B cell (primary cell): Measurements from ENCODE around the gene C7orf25. TPM values are rescaled to one million over a fixed set of nuclear protein-coding genes. Genes with fewer than 3 reads are reported as not detected.

ENCODE experiments used
- ATAC-seq: fragments of 200-7000 bp; cut with Tn5 transposase; one replicate; pipeline ENCODE4 v1.10.0; 2021; ENCODE audit warnings: low read depth, mild to moderate bottlenecking, moderate number of reproducible peaks, moderate library complexity
- CTCF ChIA-PET: fragments of 350-600 bp; sonication (Branson Sonifier 250); formaldehyde crosslinking; loops from one replicate; lab custom pipeline; 2021; ENCODE audit warnings: antibody characterized with exemption, inconsistent platforms; lab: Charles Lee
- POLR2A ChIA-PET: fragments of 350-600 bp; sonication (Branson Sonifier 250); formaldehyde crosslinking; loops from one replicate; lab custom pipeline; 2021; ENCODE audit warnings: antibody characterized with exemption; lab: Charles Lee
- DNase-seq: peaks from one replicate; pipeline ENCODE4 v3.0.0; 2013
- H2AFZ ChIP-seq: 2 replicates; pipeline ENCODE4 v1.6.1; 2012; ENCODE audit warnings: mild to moderate bottlenecking, low read depth, low read length; ENCODE audit not compliant: insufficient read depth, poor library complexity, severe bottlenecking
- H3K27ac ChIP-seq, 2 donors: 1 replicate in 1 of 2; 2 replicates in 1 of 2; pipeline ENCODE4 v1.5.1; 2012 to 2013; ENCODE audit warnings: low read length in 2 of 2, mild to moderate bottlenecking in 2 of 2, moderate library complexity in 1 of 2
- H3K27me3 ChIP-seq, 4 experiments: fragments of 200-600 bp in 1 of 4; sonication (generic) in 1 of 4; replicated peaks in 1 of 4; 1 replicate in 2 of 4; 2 replicates in 2 of 4; pipeline versions ENCODE4 v1.6.1 to v1.7.0; 2013 to 2016; ENCODE audit warnings: low read length in 3 of 4, mild to moderate bottlenecking in 2 of 4, mixed read lengths in 1 of 4, moderate library complexity in 1 of 4; ENCODE audit not compliant: insufficient read depth in 4 of 4, control insufficient read depth in 3 of 4; ENCODE audit errors: control extremely low read depth in 1 of 4
- H3K36me3 ChIP-seq, 2 experiments: replicated peaks in 1 of 2; 1 replicate in 1 of 2; 2 replicates in 1 of 2; pipeline versions ENCODE4 v1.6.1 to v1.7.1; 2013; ENCODE audit warnings: low read length in 1 of 2; ENCODE audit not compliant: insufficient read depth in 2 of 2, control insufficient read depth in 1 of 2; ENCODE audit errors: control extremely low read depth in 1 of 2, extremely low read depth in 1 of 2
- H3K4me1 ChIP-seq, 2 donors: fragments of 200-600 bp in 1 of 2; sonication (generic) in 1 of 2; 1 replicate in 1 of 2; 2 replicates in 1 of 2; pipeline versions ENCODE4 v1.5.1 to v1.6.1; 2013 to 2017; ENCODE audit warnings: low read length in 2 of 2; ENCODE audit not compliant: control insufficient read depth in 2 of 2, insufficient read depth in 2 of 2
- H3K4me2 ChIP-seq: replicated peaks from 2 replicates; pipeline ENCODE3; 2012; ENCODE audit warnings: mild to moderate bottlenecking, low read depth, low read length; ENCODE audit not compliant: poor library complexity, severe bottlenecking
- H3K4me3 ChIP-seq, 5 experiments: fragments of 200-600 bp in 1 of 5; sonication (generic) in 1 of 5; 1 replicate in 3 of 5; 2 replicates in 2 of 5; pipeline versions ENCODE4 v1.5.1 to v1.7.0; 2011 to 2016; ENCODE audit warnings: low read length in 4 of 5, mild to moderate bottlenecking in 4 of 5, low read depth in 2 of 5, control low read depth in 1 of 5, moderate library complexity in 1 of 5; ENCODE audit not compliant: insufficient read depth in 1 of 5; ENCODE audit errors: control extremely low read depth in 1 of 5, extremely low read depth in 1 of 5
- H3K79me2 ChIP-seq: fragments of 200-600 bp; sonication (generic); one replicate; pipeline ENCODE4 v1.6.0; 2016; ENCODE audit warnings: low read length; ENCODE audit not compliant: control insufficient read depth, insufficient read depth
- H3K9ac ChIP-seq: fragments of 200-600 bp; sonication (generic); 2 replicates; pipeline ENCODE4 v1.6.1; 2017; ENCODE audit warnings: mild to moderate bottlenecking, low read length, moderate library complexity
- H3K9me3 ChIP-seq, 3 donors: one replicate each; pipeline versions ENCODE4 v1.6.1 to v1.7.1; 2013; ENCODE audit warnings: low read length in 2 of 3; ENCODE audit not compliant: control insufficient read depth in 2 of 3, insufficient read depth in 1 of 3; ENCODE audit errors: control extremely low read depth in 1 of 3
- H4K20me1 ChIP-seq: 2 replicates; pipeline ENCODE4 v1.6.0; 2012; ENCODE audit warnings: mild to moderate bottlenecking, low read length; ENCODE audit not compliant: insufficient read depth, control insufficient read depth, poor library complexity, severe bottlenecking
- H3K27ac Mint-ChIP-seq: one replicate; pipeline ENCODE4 v1.8.0; 2021; ENCODE audit warnings: mixed read lengths
- H3K27me3 Mint-ChIP-seq: one replicate; pipeline ENCODE4 v1.8.0; 2021; ENCODE audit warnings: mixed read lengths
- H3K4me1 Mint-ChIP-seq: one replicate; pipeline ENCODE4 v1.8.0; 2021; ENCODE audit warnings: mixed read lengths
- H3K4me3 Mint-ChIP-seq: one replicate; pipeline ENCODE4 v1.8.0; 2021; ENCODE audit warnings: mixed read lengths
- H3K9me3 Mint-ChIP-seq: one replicate; pipeline ENCODE4 v1.8.0; 2022; ENCODE audit warnings: mixed read lengths; ENCODE audit not compliant: insufficient read depth
- EZH2 ChIP-seq: IDR thresholded peaks from 2 replicates; pipeline ENCODE4 v1.6.1; 2012; ENCODE audit warnings: borderline replicate concordance, low read depth, mild to moderate bottlenecking, moderate library complexity, low read length; ENCODE audit not compliant: insufficient read depth, poor library complexity, severe bottlenecking
- WGBS: methylation state at CpG from one replicate; pipeline ENCODE4 v1.1.5; 2013; ENCODE audit warnings: missing lambda C conversion rate; ENCODE audit not compliant: insufficient coverage; 5-methylcytosine and 5-hydroxymethylcytosine counted together
- intact Hi-C: fragments of 100-400 bp; cut with micrococcal nuclease; formaldehyde crosslinking; loops from one replicate; pipeline ENCODE4 v1.10.0; 2022
- polyA plus RNA-seq: library from polyadenylated mRNA; depleted of rRNA; stranded (reverse); fragments of >200 nt; gene quantifications from 2 replicates; pipeline ENCODE4 v1.2.3, GENCODE V29; 2012
- total RNA-seq, 2 donors: library from RNA; stranded (reverse); fragments of 120-200 nt in 1 of 2; gene quantifications; 1 replicate in 1 of 2; 2 replicates in 1 of 2; pipeline versions ENCODE4 v1.2.3 to v1.2.4, GENCODE V29; 2013 to 2022
- TF ChIP-seq, protein P1 (sequence below): fragments of 200-600 bp; IDR thresholded peaks from one replicate; pipeline ENCODE4 v1.8.0; 2022; ENCODE audit warnings: antibody characterized with exemption, mild to moderate bottlenecking

C7orf25 gene
- total and polyA plus RNA-seq, 2 donors (not counting 1 experiment from before 2014, with no cell fraction given), result 2.1 to 11.8 TPM

DNA sequence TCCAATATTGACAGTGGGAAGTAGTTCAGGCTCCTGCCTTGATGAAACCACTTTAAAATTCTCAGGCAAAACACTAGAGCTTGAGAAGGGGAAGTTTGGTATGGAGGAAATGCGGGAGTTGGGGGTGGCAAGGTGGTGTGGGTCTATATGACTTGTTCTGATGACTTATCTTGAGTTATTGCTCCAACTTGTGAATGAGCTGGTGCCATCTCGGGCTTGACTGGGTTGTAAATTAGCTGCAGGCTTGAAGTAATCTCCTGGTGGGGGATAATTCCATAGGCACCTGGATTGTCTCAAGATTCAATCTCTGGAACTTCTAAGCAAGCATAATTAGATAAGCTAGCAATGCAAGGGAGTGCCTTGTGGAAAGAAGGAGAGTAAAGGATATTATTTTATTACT is 49.3 kb upstream of the C7orf25 start:
- H3K27ac ChIP-seq, result no peak overlapping the region
- H3K4me3 Mint-ChIP-seq, result no peak overlapping the region
- intact Hi-C loops, result no loop called here
- no peaks in the 10 kb centered on the region for H3K36me3 ChIP-seq
- H3K4me1 Mint-ChIP-seq, result no peaks in the 10 kb centered on the region
- H3K27me3 ChIP-seq, result peaks cover 0 to 14% (median 0%) of the 10 kb centered on the region in 4 experiments
- no peak overlapping the region for H2AFZ ChIP-seq
- ATAC-seq (no peak), DNase-seq (no peak)
- no peak overlapping the region for H3K4me3 ChIP-seq
- ChIA-PET CTCF (interaction anchor here (1.4 kb wide), 1 partner anchor 20 kb away, joined by 3 read pairs; no protein-coding TSS in a partner anchor), POLR2A (no interaction called here)
- H3K4me1 ChIP-seq, result no peaks in the 10 kb centered on the region
- no peaks in the 10 kb centered on the region for H4K20me1 ChIP-seq
- WGBS, result 14% methylated on average over 1 of the region's 2 CpGs
- peaks cover 0 to 6% (median 0%) of the 10 kb centered on the region in 3 donors for H3K9me3 ChIP-seq
- no peaks in the 10 kb centered on the region for H3K79me2 ChIP-seq
- H3K27ac Mint-ChIP-seq, result no peak overlapping the region
- TF ChIP-seq, protein P1, sequence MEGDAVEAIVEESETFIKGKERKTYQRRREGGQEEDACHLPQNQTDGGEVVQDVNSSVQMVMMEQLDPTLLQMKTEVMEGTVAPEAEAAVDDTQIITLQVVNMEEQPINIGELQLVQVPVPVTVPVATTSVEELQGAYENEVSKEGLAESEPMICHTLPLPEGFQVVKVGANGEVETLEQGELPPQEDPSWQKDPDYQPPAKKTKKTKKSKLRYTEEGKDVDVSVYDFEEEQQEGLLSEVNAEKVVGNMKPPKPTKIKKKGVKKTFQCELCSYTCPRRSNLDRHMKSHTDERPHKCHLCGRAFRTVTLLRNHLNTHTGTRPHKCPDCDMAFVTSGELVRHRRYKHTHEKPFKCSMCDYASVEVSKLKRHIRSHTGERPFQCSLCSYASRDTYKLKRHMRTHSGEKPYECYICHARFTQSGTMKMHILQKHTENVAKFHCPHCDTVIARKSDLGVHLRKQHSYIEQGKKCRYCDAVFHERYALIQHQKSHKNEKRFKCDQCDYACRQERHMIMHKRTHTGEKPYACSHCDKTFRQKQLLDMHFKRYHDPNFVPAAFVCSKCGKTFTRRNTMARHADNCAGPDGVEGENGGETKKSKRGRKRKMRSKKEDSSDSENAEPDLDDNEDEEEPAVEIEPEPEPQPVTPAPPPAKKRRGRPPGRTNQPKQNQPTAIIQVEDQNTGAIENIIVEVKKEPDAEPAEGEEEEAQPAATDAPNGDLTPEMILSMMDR, result no peak
- no peak for TF ChIP-seq EZH2
- H3K9ac ChIP-seq, result no peak overlapping the region
- H3K4me2 ChIP-seq, result no peak overlapping the region
- H3K27me3 Mint-ChIP-seq, result peaks cover 20% of the 10 kb centered on the region
- H3K9me3 Mint-ChIP-seq, result no peaks in the 10 kb centered on the region

DNA sequence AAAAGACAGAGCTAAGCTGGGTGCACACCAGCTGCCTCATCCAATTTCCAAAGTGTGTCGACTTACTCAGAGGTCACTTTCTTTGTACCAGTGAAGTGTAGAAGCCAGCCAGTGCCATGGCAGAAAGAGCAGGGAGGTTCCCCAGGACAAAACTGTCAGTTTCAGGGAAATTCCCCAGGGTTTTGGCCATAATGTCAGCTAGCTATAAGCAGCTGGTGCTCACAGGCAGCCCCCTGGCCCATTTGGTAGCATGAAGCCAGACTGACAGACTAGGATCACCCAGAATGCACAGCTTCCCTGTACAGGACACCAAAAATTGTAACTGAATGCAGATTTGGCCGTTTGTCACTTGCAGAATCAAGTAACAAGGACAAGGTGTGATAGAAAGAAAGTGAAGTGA is 48.9 kb upstream of the C7orf25 start:
- no peak overlapping the region for H3K27ac ChIP-seq
- H3K9ac ChIP-seq, result no peak overlapping the region
- Mint-ChIP-seq H3K4me1 (no peaks in the 10 kb centered on the region), H3K4me3 (no peak overlapping the region), H3K27ac (no peak overlapping the region), H3K27me3 (peaks cover 20% of the 10 kb centered on the region), H3K9me3 (no peaks in the 10 kb centered on the region)
- DNase-seq (no peak), ATAC-seq (no peak)
- intact Hi-C loops, result no loop called here
- H3K9me3 ChIP-seq, result peaks cover 0 to 8% (median 0%) of the 10 kb centered on the region in 3 donors
- ChIA-PET CTCF (interaction anchor here (1.4 kb wide), 1 partner anchor 20 kb away, joined by 3 read pairs; no protein-coding TSS in a partner anchor), POLR2A (no interaction called here)
- H3K27me3 ChIP-seq, result peaks cover 0 to 14% (median 0%) of the 10 kb centered on the region in 4 experiments
- no peak overlapping the region for H3K4me3 ChIP-seq
- no peak overlapping the region for H2AFZ ChIP-seq
- H3K4me2 ChIP-seq, result no peak overlapping the region
- H4K20me1 ChIP-seq, result no peaks in the 10 kb centered on the region
- no peaks in the 10 kb centered on the region for H3K4me1 ChIP-seq
- no peaks in the 10 kb centered on the region for H3K79me2 ChIP-seq
- TF ChIP-seq, protein P1, result no peak
- no peak for TF ChIP-seq EZH2
- 42% methylated on average over 2 of the region's 2 CpGs for WGBS
- no peaks in the 10 kb centered on the region for H3K36me3 ChIP-seq
